Panc1 (cell line): ENCODE data around the gene FIS1. TPM values are rescaled to one million over a fixed set of nuclear protein-coding genes. Genes with fewer than 3 reads are reported as not detected.
A peak's percentile ranks its signal among the peaks of the same experiment; 100 is the strongest.
"Not testable (repeated sequence)": the region's sequence is repeated elsewhere in the genome, so short reads cannot be mapped to it uniquely, and the experiment has no call there.

Source experiments
- ATAC-seq: fragments of 200-7000 bp; cut with Tn5 transposase; 2 replicates; pipeline ENCODE4 v1.9.1; 2020; ENCODE audit warnings: mild to moderate bottlenecking, moderate library complexity
- BruUV-seq: library from RNA; stranded (reverse); fragments of 400-500 nt; replicated peaks from 2 replicates; lab custom pipeline; 2021; lab: Mats Ljungman, UMichigan
- CTCF ChIA-PET: fragments of 300-600 bp; sonication (Branson Sonifier 250); formaldehyde crosslinking; loops from one replicate; lab custom pipeline; 2022; ENCODE audit warnings: antibody characterized with exemption; lab: Charles Lee
- POLR2A ChIA-PET: fragments of 300-600 bp; sonication (Branson Sonifier 250); formaldehyde crosslinking; loops from one replicate; lab custom pipeline; 2022; ENCODE audit warnings: antibody characterized with exemption; lab: Charles Lee
- DNase-seq: peaks from one replicate; pipeline ENCODE4 v3.0.0-alpha.2; 2010; ENCODE audit warnings: low read depth, low spot score
- H3K27ac ChIP-seq: 2 replicates; pipeline ENCODE4 v1.5.1; 2011; ENCODE audit warnings: mild to moderate bottlenecking, low read length, inconsistent platforms
- H3K27me3 ChIP-seq: fragments of 200-500 bp; sonication (Bioruptor generic); 2 replicates; pipeline ENCODE4 v1.6.0; 2014; ENCODE audit warnings: low read length, inconsistent platforms; ENCODE audit not compliant: control insufficient read depth, insufficient read depth
- H3K36me3 ChIP-seq: fragments of 200-500 bp; sonication (Bioruptor generic); 2 replicates; pipeline ENCODE4 v1.5.1; 2014; ENCODE audit warnings: inconsistent platforms, mild to moderate bottlenecking, low read length, moderate library complexity; ENCODE audit not compliant: control insufficient read depth, insufficient read depth
- H3K4me1 ChIP-seq: 2 replicates; pipeline ENCODE4 v1.5.1; 2011; ENCODE audit warnings: inconsistent platforms, mild to moderate bottlenecking, low read length, moderate library complexity; ENCODE audit not compliant: control insufficient read depth, insufficient read depth
- H3K4me3 ChIP-seq, 2 experiments: 2 replicates each; pipeline ENCODE4 v1.5.1; 2011 to 2012; ENCODE audit warnings: low read depth in 2 of 2, low read length in 2 of 2, mild to moderate bottlenecking in 2 of 2, inconsistent platforms in 1 of 2, moderate library complexity in 1 of 2
- H3K9me3 ChIP-seq: fragments of 200-500 bp; sonication (Bioruptor generic); 2 replicates; pipeline ENCODE4 v1.5.1; 2014; ENCODE audit warnings: low read depth, mild to moderate bottlenecking, inconsistent platforms, low read length, moderate library complexity; ENCODE audit not compliant: control insufficient read depth, insufficient read depth
- CTCF ChIP-seq: fragments of 450-650 bp; IDR thresholded peaks from 2 replicates; pipeline ENCODE4 v1.5.1; 2017; ENCODE audit warnings: mild to moderate bottlenecking
- POLR2AphosphoS5 ChIP-seq: IDR thresholded peaks from 2 replicates; pipeline ENCODE4 v1.6.1; 2012; ENCODE audit warnings: mild to moderate bottlenecking, low read depth, low read length, moderate library complexity
- REST ChIP-seq, 2 experiments: IDR thresholded peaks; 2 replicates each; pipeline ENCODE4 v1.6.1; 2011 to 2012; ENCODE audit warnings: low read depth in 2 of 2, control low read depth in 1 of 2, low read length in 1 of 2, mild to moderate bottlenecking in 1 of 2, moderate library complexity in 1 of 2; ENCODE audit not compliant: insufficient read depth in 1 of 2
- SIN3A ChIP-seq: IDR thresholded peaks from 2 replicates; pipeline ENCODE4 v1.6.1; 2012; ENCODE audit warnings: low read depth, mild to moderate bottlenecking, low read length, moderate library complexity, borderline replicate concordance; ENCODE audit not compliant: insufficient read depth
- TCF7L2 ChIP-seq: IDR thresholded peaks from 2 replicates; pipeline ENCODE4 v1.6.1; 2011; ENCODE audit warnings: mild to moderate bottlenecking, low read depth, low read length, inconsistent platforms
- in situ Hi-C: cut with HindIII; loops from 2 replicates; pipeline ENCODE4 v1.10.0; 2016; ENCODE audit warnings: low sequenced_read_pairs, low pct_unique_long_range_greater_than_20kb
- intact Hi-C: fragments of 100-400 bp; cut with micrococcal nuclease; formaldehyde crosslinking; loops from one replicate; pipeline ENCODE4 v1.10.0; 2022; ENCODE audit not compliant: unreplicated experiment
- total RNA-seq: library from RNA; stranded (reverse); gene quantifications from one replicate; pipeline ENCODE4 v1.2.1, GENCODE V29; 2021; ENCODE audit not compliant: unreplicated experiment

The FIS1 gene
- total RNA-seq, 1 experiment from 2014 or later = 110 TPM

GRCh38 chr7:101290186-101291037, 45.5 kb upstream of the FIS1 start:
- H3K4me3 ChIP-seq, H3K4me1 ChIP-seq, intact Hi-C loops, DNase-seq, H3K36me3 ChIP-seq, H3K27ac ChIP-seq, H3K9me3 ChIP-seq, BruUV-seq, in situ Hi-C loops, H3K27me3 ChIP-seq, POLR2A ChIA-PET: not testable (repeated sequence)
- peak; percentile 93 for ATAC-seq
- CTCF ChIA-PET = interaction anchor here (0.6 to 1.1 kb wide), 9 partner anchors 10 to 227 kb away, joined by 3 to 9 read pairs (median 4); no protein-coding TSS in a partner anchor
- peak; percentile 92 for TF ChIP-seq CTCF

DNA sequence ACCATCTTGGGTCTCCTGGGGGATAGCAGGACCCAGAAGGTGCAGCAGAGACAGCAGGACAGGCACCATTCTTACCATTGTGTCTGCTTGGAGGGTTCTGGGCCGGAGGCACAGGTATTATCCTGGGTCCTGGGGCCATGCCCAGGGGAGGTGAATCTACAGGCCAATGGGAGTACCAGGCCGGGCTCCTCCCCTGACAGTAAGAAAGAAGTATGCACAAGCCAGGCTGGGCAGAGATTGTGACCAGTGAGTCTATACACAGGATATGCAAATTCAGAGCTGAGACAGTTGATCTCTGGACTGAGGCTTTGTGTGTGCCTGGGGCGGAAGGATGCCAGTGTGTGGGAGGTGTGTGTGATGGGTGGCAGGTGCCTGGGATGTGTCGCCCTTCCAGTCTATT, 44.8 kb upstream of the FIS1 start:
- H3K27ac ChIP-seq, H3K9me3 ChIP-seq, in situ Hi-C loops, H3K36me3 ChIP-seq, DNase-seq, BruUV-seq, intact Hi-C loops, H3K27me3 ChIP-seq, H3K4me3 ChIP-seq, POLR2A ChIA-PET, H3K4me1 ChIP-seq: not testable (repeated sequence)
- peak; percentile 33; the same call in 1 of the 2 replicates for ATAC-seq
- CTCF ChIA-PET = interaction anchor here (0.6 to 1.0 kb wide), 4 partner anchors 97 to 400 kb away, joined by 4 to 9 read pairs (median 4); no protein-coding TSS in a partner anchor

GRCh38 chr7:101288439-101288838, 43.6 kb upstream of the FIS1 start:
- POLR2A ChIA-PET = no interaction called here
- CTCF ChIA-PET = no interaction called here
- no peak for ATAC-seq

More at GRCh38 chr7:101288439-101288838, 43.6 kb upstream of the FIS1 start:
- no peak for DNase-seq
- no peak overlapping the region for H3K27ac ChIP-seq
- intact Hi-C loops = no loop called here
- no peak overlapping the region for H3K4me3 ChIP-seq
- no peaks in the 10 kb centered on the region; the same call in 1 of the 2 replicates for H3K4me1 ChIP-seq
- H3K36me3 ChIP-seq = no peaks in the 10 kb centered on the region
- H3K9me3 ChIP-seq = no peaks in the 10 kb centered on the region
- TF ChIP-seq POLR2AphosphoS5 = no peak
- TF ChIP-seq SIN3A = no peak
- no peak for TF ChIP-seq TCF7L2
- TF ChIP-seq CTCF = no peak
- no peak for TF ChIP-seq REST (IDR thresholded peaks at IDR 0.05; ENCODE audit: insufficient read depth in 1 of 2, low read depth in 2 of 2, low read length in 1 of 2)
- no peaks in the 10 kb centered on the region; the same call in none of the 2 replicates for H3K27me3 ChIP-seq
- BruUV-seq = no TSS peak
- in situ Hi-C loops = no loop called here
